Measurements from ENCODE around the gene SCYGR6.
"Not testable (repeated sequence)": the region's sequence is repeated elsewhere in the genome, so short reads cannot be mapped to it uniquely, and the experiment has no call there.

The SCYGR6 gene, protein sequence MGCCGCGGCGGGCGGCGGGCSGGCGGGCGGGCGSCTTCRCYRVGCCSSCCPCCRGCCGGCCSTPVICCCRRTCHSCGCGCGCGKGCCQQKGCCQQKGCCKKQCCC

DNA sequence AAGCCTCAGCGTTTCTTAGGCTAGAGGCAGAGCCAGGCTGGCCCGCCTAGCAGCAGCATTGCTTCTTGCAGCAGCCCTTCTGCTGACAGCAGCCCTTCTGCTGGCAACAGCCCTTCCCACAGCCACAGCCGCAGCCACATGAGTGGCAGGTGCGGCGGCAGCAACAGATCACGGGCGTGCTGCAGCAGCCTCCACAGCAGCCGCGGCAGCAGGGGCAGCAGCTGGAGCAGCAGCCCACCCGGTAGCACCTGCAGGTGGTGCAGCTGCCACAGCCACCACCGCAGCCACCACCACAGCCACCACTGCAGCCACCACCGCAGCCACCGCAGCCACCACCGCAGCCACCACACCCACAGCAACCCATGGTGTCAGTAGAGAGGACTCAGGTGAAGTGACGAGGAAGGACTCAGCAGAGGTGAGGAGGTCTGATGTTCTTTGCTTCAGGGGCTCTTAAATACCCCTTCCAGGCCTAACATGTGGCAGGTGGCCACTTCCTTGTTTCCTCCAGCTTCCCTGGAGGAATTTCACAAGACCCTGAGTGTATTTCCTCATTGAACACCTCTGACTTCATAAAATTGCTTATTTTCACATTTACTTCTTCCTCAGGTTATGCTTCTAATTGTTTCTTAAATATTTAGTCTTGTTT is at the start of gene SCYGR6:
TSS of gene SCYGR6 (minus strand) at position 364 of the 646 bp plus-strand sequence. CDS start at position 364, 0 bp downstream.
- no peak for DNase-seq

GRCh38 chr2:227774011-227774624 is 49.6 kb upstream of the SCYGR6 start:
- DNase-seq = no peak

DNA sequence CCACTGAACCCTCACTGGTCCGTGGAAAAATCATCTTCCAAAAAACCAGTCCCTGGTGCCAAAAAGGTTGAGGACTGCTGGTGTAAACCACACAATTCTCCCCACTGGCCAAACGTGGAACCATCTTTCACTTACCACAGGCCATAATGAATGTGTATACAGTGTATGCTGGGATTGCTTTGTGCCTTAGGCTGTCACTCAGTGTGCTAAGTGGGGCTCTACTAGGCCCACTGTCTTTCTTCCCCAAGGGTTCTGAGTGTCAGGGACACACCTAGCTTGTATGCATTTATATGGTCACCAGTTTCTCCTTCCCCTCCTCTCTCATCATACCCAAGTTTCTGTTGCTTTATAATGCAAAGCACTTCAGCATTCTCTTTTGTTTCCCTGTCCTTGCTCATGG is 48.4 kb upstream of the SCYGR6 start:
- DNase-seq = peak; percentile 21

- no peak for DNase-seq
These were observed 47.7 kb upstream of the SCYGR6 start for GRCh38 chr2:227772197-227772661.

- DNase-seq = no peak
These were observed 43.3 kb upstream of the SCYGR6 start for GRCh38 chr2:227767830-227768229.

GRCh38 chr2:227766373-227766883 is 41.9 kb upstream of the SCYGR6 start:
- peak; percentile 83 for DNase-seq

GRCh38 chr2:227765788-227766372 is 41.3 kb upstream of the SCYGR6 start:
- DNase-seq = no peak

DNA sequence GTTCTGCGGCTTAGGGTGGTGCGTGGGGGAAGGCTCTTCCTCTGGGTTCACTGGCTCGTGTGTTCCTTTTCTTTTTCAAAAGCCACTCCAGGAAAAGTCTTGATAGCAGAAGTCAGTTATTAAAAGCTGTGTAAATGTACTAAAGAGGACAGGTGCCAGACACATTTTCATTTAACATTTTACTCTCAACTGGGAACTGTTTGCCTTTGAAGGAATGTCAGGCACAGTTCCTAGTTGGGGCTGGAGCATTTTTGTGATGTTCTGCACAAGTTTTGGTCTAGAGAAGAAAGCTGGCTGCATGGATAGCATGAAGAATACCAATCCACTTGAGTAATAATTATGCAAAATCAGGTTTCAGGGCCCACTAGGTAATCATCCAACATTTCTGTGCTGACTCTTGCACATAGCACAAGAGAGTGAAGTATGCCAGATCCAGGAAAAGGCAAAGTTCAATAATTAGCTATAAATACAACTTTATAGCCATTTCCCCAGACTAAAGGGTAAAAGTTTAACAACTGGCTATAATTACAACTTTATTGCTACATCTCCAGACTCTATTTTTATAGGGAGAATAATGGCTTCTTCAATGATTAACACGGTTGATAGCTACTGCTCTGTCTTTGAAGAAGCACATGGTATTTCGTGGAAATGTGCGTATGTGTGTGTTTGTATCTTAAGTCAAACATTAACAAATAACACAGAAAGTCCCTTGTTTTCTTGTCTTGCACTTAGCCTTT is 37.4 kb upstream of the SCYGR6 start:
- peak; percentile 46 for DNase-seq

DNA sequence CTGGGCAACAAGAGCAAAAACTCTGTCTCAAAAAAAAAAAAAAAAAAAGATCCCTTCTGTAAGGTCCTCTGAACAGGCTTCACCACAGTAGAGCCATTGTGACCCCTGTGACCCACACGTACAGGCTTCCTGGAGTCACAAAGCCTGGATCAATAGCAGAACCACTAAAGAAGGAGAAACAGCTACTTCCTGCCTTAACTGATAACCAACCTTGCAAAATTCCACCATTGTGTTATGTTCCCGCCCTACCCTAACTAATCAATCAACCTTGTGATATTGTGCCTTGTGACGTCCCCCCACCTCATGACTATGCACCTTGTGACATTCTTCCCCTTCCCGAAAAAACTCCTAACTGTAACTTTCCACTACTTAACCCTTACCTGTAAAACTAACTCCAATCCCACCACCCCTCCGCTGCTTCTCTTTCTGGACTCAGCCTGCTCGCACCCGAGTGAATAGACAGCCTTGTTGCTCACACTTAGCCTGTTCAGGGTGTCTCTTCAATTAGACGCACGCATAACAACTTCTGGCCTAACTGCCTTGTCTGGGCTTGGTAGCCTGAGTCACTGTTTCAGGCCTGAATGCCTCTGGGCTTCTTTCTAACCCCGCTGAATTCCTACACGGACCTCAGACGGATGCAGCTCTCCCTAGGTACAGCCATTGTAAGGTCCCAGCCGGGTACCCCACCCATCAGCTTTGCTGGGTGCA is 35.0 kb upstream of the SCYGR6 start:
- no peak for DNase-seq

DNA sequence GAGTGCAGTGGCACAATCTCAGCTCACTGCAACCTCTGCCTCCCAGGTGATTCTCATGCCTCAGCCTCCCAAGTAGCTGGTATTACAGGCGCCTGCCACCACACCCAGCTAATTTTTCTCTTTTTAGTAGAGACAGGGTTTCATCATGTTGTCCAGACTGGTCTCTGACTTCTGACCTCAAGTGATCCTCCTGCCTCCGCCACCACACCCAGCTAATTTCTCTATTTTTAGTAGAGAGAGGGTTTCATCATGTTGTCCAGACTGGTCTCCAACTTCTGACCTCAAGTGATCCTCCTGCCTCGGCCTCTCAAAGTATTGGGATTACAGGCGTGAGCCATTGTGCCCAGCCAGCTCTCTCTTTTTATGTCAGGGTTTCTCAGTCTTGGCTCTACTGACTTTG is 31.7 kb upstream of the SCYGR6 start:
- not testable (repeated sequence) for DNase-seq

DNA sequence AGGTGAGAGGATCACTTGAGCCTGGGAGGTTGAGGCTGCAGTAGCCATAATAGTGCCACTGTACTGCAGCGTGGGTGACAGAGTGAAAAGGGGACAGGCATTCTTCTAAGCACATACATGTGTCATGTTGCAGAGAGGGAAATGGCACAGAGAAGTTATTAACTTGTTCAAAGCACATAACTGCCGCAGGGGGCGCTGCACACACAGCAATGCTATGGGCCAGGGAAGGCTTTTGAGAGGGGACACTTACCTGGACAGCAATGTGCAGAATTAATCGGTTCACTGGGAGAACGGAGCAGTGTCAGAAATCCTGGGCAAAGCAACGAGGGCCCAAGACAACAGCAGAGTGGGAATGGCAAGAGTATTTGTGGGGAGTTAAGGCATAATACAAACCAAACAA is 23.5 kb upstream of the SCYGR6 start:
- DNase-seq = no peak

GRCh38 chr2:227745594-227745993 is 21.0 kb upstream of the SCYGR6 start, which contains the start of gene SCYGR8:
SCYGR8 (plus strand) TSS chr2:227745894; CDS start chr2:227745894, 0 bp downstream.
- DNase-seq = no peak

GRCh38 chr2:227740705-227741104 is 16.1 kb upstream of the SCYGR6 start:
- DNase-seq = not testable (repeated sequence)

GRCh38 chr2:227739351-227739750 is 14.8 kb upstream of the SCYGR6 start:
- no peak for DNase-seq

DNA sequence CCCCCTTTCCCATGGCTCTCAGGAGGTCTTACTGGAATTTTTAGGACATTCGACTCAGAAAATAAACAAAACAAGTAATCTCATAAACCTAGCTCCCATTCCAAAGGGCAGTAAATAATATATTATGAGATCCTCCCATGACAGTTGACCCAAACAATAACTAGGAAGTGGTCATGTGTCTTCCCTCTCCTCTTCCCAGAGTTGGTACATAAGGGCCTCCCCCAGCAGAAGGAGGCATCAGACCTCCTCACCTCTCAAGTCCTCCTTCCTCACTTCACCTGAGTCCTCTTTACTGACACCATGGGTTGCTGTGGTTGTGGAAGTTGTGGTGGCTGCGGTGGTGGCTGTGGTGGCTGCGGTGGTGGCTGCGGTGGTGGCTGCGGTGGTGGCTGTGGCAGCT is 3.5 kb upstream of the SCYGR6 start, which contains the start of gene SCYGR7:
TSS of gene SCYGR7 (plus strand) at position 301 of the 400 bp plus-strand sequence. CDS start at position 301, 0 bp downstream.
- DNase-seq = no peak

- not testable (repeated sequence) for DNase-seq
These were observed 1.7 kb downstream of the SCYGR6 start for GRCh38 chr2:227722821-227723220.

DNA sequence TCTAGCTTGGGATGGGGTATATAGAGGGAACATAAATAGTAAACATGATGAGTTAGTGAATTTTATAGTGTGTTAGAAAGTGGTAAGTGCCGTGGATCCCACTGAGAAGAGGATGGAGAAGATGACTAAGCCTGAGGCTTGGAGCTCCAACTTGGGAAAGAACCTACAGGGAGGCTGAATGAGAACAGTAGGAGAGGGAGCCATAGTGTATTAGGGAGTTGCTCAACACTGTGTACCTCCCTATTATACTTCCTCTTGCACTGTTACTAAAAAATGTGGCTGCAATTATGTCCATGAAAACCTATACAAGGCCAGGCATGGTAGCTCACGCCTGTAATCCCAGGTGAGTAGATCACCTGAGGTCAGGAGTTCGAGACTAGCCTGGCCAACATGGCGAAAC is 3.9 kb downstream of the SCYGR6 start:
- DNase-seq = no peak

DNA sequence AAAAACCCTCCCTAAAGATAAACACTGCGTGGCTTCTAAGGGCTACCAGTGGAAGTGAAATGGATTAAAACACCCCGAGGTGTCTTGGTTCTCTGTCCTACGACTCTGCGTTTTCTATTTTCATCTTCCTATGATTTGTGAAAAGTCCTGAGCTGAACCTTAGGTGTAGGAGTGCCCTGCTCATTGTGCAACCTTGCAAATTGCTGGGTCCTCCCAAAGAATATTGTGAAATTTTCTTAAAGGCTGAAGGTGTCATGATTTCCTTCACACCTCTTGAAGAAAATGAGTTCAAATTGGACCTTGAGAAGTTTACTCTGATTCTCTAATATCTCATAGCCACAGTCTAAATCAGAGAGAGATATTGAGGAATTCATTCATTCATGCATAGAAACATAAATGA is 4.9 kb downstream of the SCYGR6 start:
- DNase-seq = no peak

DNA sequence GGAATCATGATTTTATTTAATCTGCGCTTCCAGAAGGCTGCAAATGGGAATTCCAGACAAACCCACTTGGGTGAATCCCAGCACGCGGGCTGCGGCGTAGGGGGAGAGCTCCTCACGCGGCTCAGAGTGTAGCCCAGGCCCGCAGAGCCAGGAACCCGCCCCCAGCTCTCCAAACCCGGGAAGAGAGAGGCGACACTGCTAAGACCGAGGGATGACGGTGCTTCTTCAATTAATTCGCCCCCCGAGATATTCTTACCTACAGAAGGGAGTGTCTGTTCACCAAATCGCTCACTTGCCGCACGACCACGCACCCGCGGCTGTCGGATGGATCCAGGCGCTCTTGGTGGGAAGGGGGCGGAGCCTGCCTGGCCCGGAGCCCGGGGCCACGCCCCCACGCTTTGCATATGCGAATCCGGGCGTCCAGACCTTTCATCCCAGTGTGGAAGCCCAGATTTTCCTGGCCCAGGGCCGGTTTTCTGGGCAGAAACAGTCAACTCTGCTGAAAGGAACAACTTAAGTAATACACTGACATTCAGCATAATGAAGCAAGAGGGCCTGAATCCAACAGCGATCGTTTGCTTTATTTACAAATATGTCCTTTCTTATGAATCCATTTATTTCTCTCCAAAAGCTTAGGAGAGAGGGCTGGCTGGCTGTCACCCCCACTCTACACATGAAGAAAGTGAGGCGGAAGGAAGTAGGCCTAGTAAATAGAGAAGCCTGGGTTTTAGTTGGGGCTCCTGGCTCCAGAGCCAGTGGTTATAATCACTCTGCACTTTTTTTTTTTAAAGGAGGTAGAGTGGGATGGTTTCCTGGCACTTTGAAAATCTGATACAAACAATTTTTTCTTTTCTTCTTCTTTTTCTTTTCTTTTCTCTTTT is 6.6 kb downstream of the SCYGR6 start, which contains the start of gene SLC19A3:
TSS of gene SLC19A3 (minus strand) at position 342 of the 881 bp plus-strand sequence. CDS start 15,710 bp downstream, outside the sequence.
- peak; percentile 95 for DNase-seq

DNA sequence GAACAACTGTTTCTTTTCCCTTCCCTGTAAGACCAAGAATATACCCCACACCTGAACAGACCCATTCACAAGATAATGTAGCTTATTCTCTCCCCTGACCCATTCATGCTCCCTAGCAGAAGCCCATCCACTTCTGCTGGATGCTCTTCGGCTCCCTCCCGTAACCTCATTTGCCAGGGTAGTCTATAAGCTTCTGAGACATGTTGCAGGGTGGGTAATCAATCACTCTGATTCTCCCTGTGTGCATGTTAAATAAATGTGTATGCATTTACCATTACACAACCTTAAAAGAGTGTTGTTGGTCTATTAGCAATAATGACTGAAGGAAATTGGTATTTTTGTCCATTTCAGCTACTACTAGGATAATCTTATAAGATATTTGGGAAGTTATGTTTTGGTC is 8.1 kb downstream of the SCYGR6 start:
- DNase-seq = no peak

- no peak for DNase-seq
These were observed 11.3 kb downstream of the SCYGR6 start for GRCh38 chr2:227713291-227713690.

Measured in femur (tissue), 1 donor.